Transverse colon (tissue), 4 donors: ENCODE measurements around the gene SALL1. TPM values are rescaled to one million over a fixed set of nuclear protein-coding genes. Genes with fewer than 3 reads are reported as not detected.

Experiments used
- DNase-seq: peaks from one replicate; pipeline ENCODE4 v3.0.0-alpha.2; 2019
- H3K27ac ChIP-seq, 4 donors: fragments of 200-600 bp; sonication (generic); 2 replicates each; pipeline ENCODE4 v1.5.1; 2016 to 2018; ENCODE audit warnings: inconsistent platforms in 4 of 4
- H3K27me3 ChIP-seq: fragments of 200-600 bp; sonication (generic); 2 replicates; pipeline ENCODE4 v1.5.1; 2017; ENCODE audit warnings: inconsistent platforms
- H3K36me3 ChIP-seq, 4 donors: fragments of 200-600 bp; sonication (generic); 2 replicates each; pipeline ENCODE4 v1.5.1; 2017 to 2019; ENCODE audit warnings: inconsistent platforms in 4 of 4
- H3K4me1 ChIP-seq, 4 donors: fragments of 200-600 bp; sonication (generic); 2 replicates each; pipeline ENCODE4 v1.5.1; 2017 to 2020; ENCODE audit warnings: inconsistent platforms in 4 of 4
- H3K4me3 ChIP-seq, 4 donors: fragments of 200-600 bp; sonication (generic); 1 replicate in 1 of 4; 2 replicates in 3 of 4; pipeline versions ENCODE4 v1.5.1 to v1.6.1; 2017 to 2019; ENCODE audit warnings: inconsistent platforms in 4 of 4
- H3K9me3 ChIP-seq, 2 donors: fragments of 200-600 bp; sonication (generic); 2 replicates each; pipeline ENCODE4 v1.5.1; 2017 to 2019; ENCODE audit warnings: inconsistent platforms in 2 of 2
- CTCF ChIP-seq, 5 experiments: fragments of 200-600 bp in 3 of 5; fragments of 450-650 bp in 2 of 5; sonication (generic) in 3 of 5; IDR thresholded peaks; 1 replicate in 2 of 5; 2 replicates in 3 of 5; pipeline ENCODE4 v1.5.1; 2016 to 2017; ENCODE audit warnings: antibody characterized with exemption in 5 of 5, inconsistent platforms in 3 of 5, mild to moderate bottlenecking in 2 of 5, moderate library complexity in 1 of 5
- EP300 ChIP-seq: sonication (generic); formaldehyde crosslinking; IDR thresholded peaks from one replicate; pipeline ENCODE4 v1.6.1; 2017; ENCODE audit warnings: antibody characterized with exemption, low read depth
- POLR2A ChIP-seq: fragments of 450-650 bp; IDR thresholded peaks from one replicate; pipeline ENCODE4 v1.6.1; 2016; ENCODE audit warnings: antibody characterized with exemption, mild to moderate bottlenecking, moderate library complexity
- POLR2AphosphoS5 ChIP-seq, 3 donors: sonication (generic); formaldehyde crosslinking; IDR thresholded peaks; one replicate each; pipeline ENCODE4 v1.6.1; 2016; ENCODE audit warnings: antibody characterized with exemption in 3 of 3
- WGBS, 2 donors: methylation state at CpG; one replicate each; pipeline ENCODE4 v1.1.5; 2018; ENCODE audit warnings: low coverage in 1 of 2; 5-methylcytosine and 5-hydroxymethylcytosine counted together
- in situ Hi-C, 4 donors: fragments of 200-750 bp; cut with MboI; loops; one replicate each; pipeline versions ENCODE4 v1.15.0 to v1.15.1; 2017; ENCODE audit warnings: low sequenced_read_pairs in 3 of 4, low pct_ligation_motif_present in 1 of 4, low pct_unique_long_range_greater_than_20kb in 1 of 4
- intact Hi-C: fragments of 100-400 bp; cut with DNase I; formaldehyde crosslinking; loops from one replicate; pipeline ENCODE4 v1.15.1; 2023; ENCODE audit warnings: low total_unique reads
- total RNA-seq, 4 donors: library from RNA; depleted of rRNA; stranded (reverse); fragments of >200 nt; gene quantifications; one replicate each; pipeline ENCODE4 v1.1.0, GENCODE V29; 2016

The SALL1 gene
- total RNA-seq = 1 to 10 TPM in 2 of 4 donors, under 1 TPM in 1, not detected in 1; 0.41 to 2.6 (median 1.6) TPM

GRCh38 chr16:51150888-51151320 lies at the start of gene SALL1:
Gene SALL1, minus strand, starts transcription at chr16:51151270. Its CDS starts 29 bp downstream, at chr16:51151241.
- Histone ChIP-seq H3K4me3 (peak within 1 kb of the TSS in 3 of 4 donors; percentile 20 to 45 (median 23)), H3K9me3 (no peaks in the 10 kb centered on the region), H3K4me1 (peaks cover 0 to 30% (median 15%) of the 10 kb centered on the region in 4 donors), H3K27me3 (peaks cover 98% of the 10 kb centered on the region), H3K27ac (peak within 1 kb of the TSS; percentile 66 to 77 (median 72)), H3K36me3 (no peaks in the 10 kb centered on the region)
- WGBS, 2 donors = 0 to 12% methylated on average over 1 to 38 of the region's 38 CpGs
- no peak for DNase-seq
- TF ChIP-seq POLR2A (no peak), POLR2AphosphoS5 (IDR thresholded peaks at IDR 0.05) (no peak), EP300 (no peak), CTCF (IDR thresholded peaks at IDR 0.05) (no peak)
- in situ Hi-C loops = no loop called here
- intact Hi-C loops = loop anchor here (5.0 kb wide), 1 partner anchor 729 kb away; no protein-coding TSS in a partner anchor

- intact Hi-C loops = no loop called here
- in situ Hi-C loops = no loop called here
- Histone ChIP-seq H3K36me3 (no peaks in the 10 kb centered on the region), H3K9me3 (no peaks in the 10 kb centered on the region), H3K4me3 (no peak overlapping the region), H3K27me3 (no peaks in the 10 kb centered on the region), H3K4me1 (no peaks in the 10 kb centered on the region), H3K27ac (no peak overlapping the region)
- 47 to 100% methylated on average over 1 to 2 of the region's 2 CpGs for WGBS, 2 donors
- no peak for DNase-seq
- TF ChIP-seq CTCF (IDR thresholded peaks at IDR 0.05) (no peak), POLR2A (no peak), POLR2AphosphoS5 (IDR thresholded peaks at IDR 0.05) (no peak)
Measured at GRCh38 chr16:51200793-51201192, 49.7 kb upstream of the SALL1 start.

GRCh38 chr16:51197953-51198748 lies 47.1 kb upstream of the SALL1 start:
- no peak for DNase-seq
- WGBS, 2 donors = 65 to 80% methylated on average over 5 to 8 of the region's 8 CpGs
- Histone ChIP-seq H3K4me1 (no peaks in the 10 kb centered on the region), H3K27me3 (no peaks in the 10 kb centered on the region), H3K4me3 (no peak overlapping the region), H3K9me3 (no peaks in the 10 kb centered on the region), H3K27ac (no peak overlapping the region), H3K36me3 (no peaks in the 10 kb centered on the region)
- intact Hi-C loops (no loop called here), in situ Hi-C loops (no loop called here)
- TF ChIP-seq EP300 = no peak
- no peak for TF ChIP-seq POLR2A
- TF ChIP-seq CTCF (IDR thresholded peaks at IDR 0.05) = no peak
- TF ChIP-seq POLR2AphosphoS5 (IDR thresholded peaks at IDR 0.05) = no peak

GRCh38 chr16:51193879-51194278 lies 42.8 kb upstream of the SALL1 start:
- 90 to 91% methylated on average over 2 to 3 of the region's 3 CpGs for WGBS, 2 donors
- intact Hi-C loops = no loop called here

More at GRCh38 chr16:51193879-51194278, 42.8 kb upstream of the SALL1 start:
- Histone ChIP-seq H3K9me3 (no peaks in the 10 kb centered on the region), H3K4me3 (no peak overlapping the region), H3K36me3 (no peaks in the 10 kb centered on the region), H3K4me1 (no peaks in the 10 kb centered on the region), H3K27ac (no peak overlapping the region), H3K27me3 (no peaks in the 10 kb centered on the region)
- TF ChIP-seq CTCF (IDR thresholded peaks at IDR 0.05) = no peak
- TF ChIP-seq POLR2A = no peak
- in situ Hi-C loops = no loop called here
- DNase-seq = no peak
